ENCODE data around the gene CTR9.

The CTR9 gene

GRCh38 chr11:10761085-10761698, 10.1 kb downstream of the CTR9 start:
- Histone ChIP-seq H4K20me1 (ENCODE audit: insufficient read depth, low read length) (no peaks in the 10 kb centered on the region), H3K9me3 (ENCODE audit: insufficient read depth, low read length, severe bottlenecking) (no peaks in the 10 kb centered on the region), H2AFZ (ENCODE audit: low read depth, low read length) (no peak overlapping the region), H3K4me3 (ENCODE audit: low read depth in 1 of 2, low read length in 2 of 2) (no peak overlapping the region), H3K9ac (ENCODE audit: low read depth, low read length) (no peak overlapping the region), H3K27me3 (ENCODE audit: insufficient read depth, low read length, poor library complexity) (no peaks in the 10 kb centered on the region), H3K4me1 (ENCODE audit: insufficient read depth, low read length) (no peaks in the 10 kb centered on the region), H3K36me3 (ENCODE audit: insufficient read depth, low read length) (peaks cover 86% of the 10 kb centered on the region), H3K79me2 (ENCODE audit: insufficient read depth, low read length) (no peaks in the 10 kb centered on the region), H3K27ac (ENCODE audit: low read length) (no peak overlapping the region), H3K4me2 (ENCODE audit: insufficient read depth, low read length) (no peak overlapping the region)
- no peak for DNase-seq
- no peak for ATAC-seq (ENCODE audit: insufficient read depth, low read depth)
- TF ChIP-seq CTCF (IDR thresholded peaks at IDR 0.05; ENCODE audit: borderline replicate concordance, extremely low read depth, low read length, poor library complexity, severe bottlenecking) (no peak), EZH2 (IDR thresholded peaks at IDR 0.05; ENCODE audit: borderline replicate concordance, low read depth, low read length, severe bottlenecking) (no peak)

GRCh38 chr11:10762185-10762584, 11.1 kb downstream of the CTR9 start:
- H3K36me3 ChIP-seq (ENCODE audit: insufficient read depth, low read length), result peaks cover 77% of the 10 kb centered on the region
- no peak overlapping the region for H3K4me3 ChIP-seq (ENCODE audit: low read depth in 1 of 2, low read length in 2 of 2)
- DNase-seq (no peak), ATAC-seq (ENCODE audit: insufficient read depth, low read depth) (no peak)
- no peak overlapping the region for H3K27ac ChIP-seq (ENCODE audit: low read length)
- H3K27me3 ChIP-seq (ENCODE audit: insufficient read depth, low read length, poor library complexity), result no peaks in the 10 kb centered on the region
- no peak overlapping the region for H3K9ac ChIP-seq (ENCODE audit: low read depth, low read length)
- no peak for TF ChIP-seq EZH2 (IDR thresholded peaks at IDR 0.05; ENCODE audit: borderline replicate concordance, low read depth, low read length, severe bottlenecking)
- TF ChIP-seq CTCF (IDR thresholded peaks at IDR 0.05; ENCODE audit: borderline replicate concordance, extremely low read depth, low read length, poor library complexity, severe bottlenecking), result no peak
- no peak overlapping the region for H3K4me2 ChIP-seq (ENCODE audit: insufficient read depth, low read length)
- no peaks in the 10 kb centered on the region for H4K20me1 ChIP-seq (ENCODE audit: insufficient read depth, low read length)
- H3K79me2 ChIP-seq (ENCODE audit: insufficient read depth, low read length), result no peaks in the 10 kb centered on the region
- no peak overlapping the region for H2AFZ ChIP-seq (ENCODE audit: low read depth, low read length)
- H3K9me3 ChIP-seq (ENCODE audit: insufficient read depth, low read length, severe bottlenecking), result no peaks in the 10 kb centered on the region
- no peaks in the 10 kb centered on the region for H3K4me1 ChIP-seq (ENCODE audit: insufficient read depth, low read length)

- Histone ChIP-seq H3K4me3 (ENCODE audit: low read depth in 1 of 2, low read length in 2 of 2) (no peak overlapping the region), H3K9me3 (ENCODE audit: insufficient read depth, low read length, severe bottlenecking) (no peaks in the 10 kb centered on the region), H3K27me3 (ENCODE audit: insufficient read depth, low read length, poor library complexity) (no peaks in the 10 kb centered on the region), H3K9ac (ENCODE audit: low read depth, low read length) (no peak overlapping the region), H2AFZ (ENCODE audit: low read depth, low read length) (no peak overlapping the region), H3K27ac (ENCODE audit: low read length) (no peak overlapping the region), H3K36me3 (ENCODE audit: insufficient read depth, low read length) (peaks cover 69% of the 10 kb centered on the region), H3K4me1 (ENCODE audit: insufficient read depth, low read length) (no peaks in the 10 kb centered on the region), H3K4me2 (ENCODE audit: insufficient read depth, low read length) (no peak overlapping the region), H4K20me1 (ENCODE audit: insufficient read depth, low read length) (no peaks in the 10 kb centered on the region), H3K79me2 (ENCODE audit: insufficient read depth, low read length) (no peaks in the 10 kb centered on the region)
- TF ChIP-seq CTCF (IDR thresholded peaks at IDR 0.05; ENCODE audit: borderline replicate concordance, extremely low read depth, low read length, poor library complexity, severe bottlenecking), result no peak
- no peak for TF ChIP-seq EZH2 (IDR thresholded peaks at IDR 0.05; ENCODE audit: borderline replicate concordance, low read depth, low read length, severe bottlenecking)
- ATAC-seq (ENCODE audit: insufficient read depth, low read depth) (no peak), DNase-seq (no peak)
Observed at GRCh38 chr11:10762913-10763421, 11.9 kb downstream of the CTR9 start.

All from DND-41 (cell line).